ENCODE data around the gene SMPDL3B.

SMPDL3B gene

DNA sequence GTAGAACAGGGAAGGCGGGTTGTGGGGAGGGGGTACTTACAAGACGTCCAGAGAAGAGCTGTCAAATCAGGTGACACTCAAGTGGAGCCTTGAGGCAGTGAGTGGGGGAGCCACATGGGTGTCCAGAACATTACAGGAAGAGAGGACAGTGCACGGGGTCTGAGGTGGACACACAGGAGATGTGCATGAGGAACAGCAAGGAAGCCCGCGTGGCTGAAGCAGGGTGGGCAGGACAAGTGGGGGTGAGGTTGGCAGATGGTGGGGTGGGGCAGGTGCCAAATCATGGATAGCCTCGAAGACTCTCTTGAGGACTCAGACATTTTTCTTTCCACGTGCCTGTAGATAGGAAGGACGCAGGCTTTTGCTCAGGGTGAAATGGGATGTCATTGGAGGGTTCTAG lies 921 bp downstream of the SMPDL3B start:
- Histone ChIP-seq H2AFZ (ENCODE audit: low read depth) (no peak overlapping the region), H3K27ac (no peak overlapping the region), H3K27me3 (ENCODE audit: insufficient read depth, low read depth) (no peaks in the 10 kb centered on the region), H4K20me1 (ENCODE audit: insufficient read depth) (no peaks in the 10 kb centered on the region), H3K79me2 (ENCODE audit: insufficient read depth, low read depth) (no peaks in the 10 kb centered on the region), H3K4me1 (ENCODE audit: low read depth, poor library complexity, severe bottlenecking) (peaks cover 21% of the 10 kb centered on the region), H3K4me2 (no peak overlapping the region), H3K4me3 (IDR thresholded peaks at IDR 0.05; ENCODE audit: insufficient read depth, low read depth, low read length) (no peak overlapping the region), H3K36me3 (ENCODE audit: insufficient read depth) (no peaks in the 10 kb centered on the region), H3K9ac (no peak overlapping the region)
- TF ChIP-seq, protein P1, sequence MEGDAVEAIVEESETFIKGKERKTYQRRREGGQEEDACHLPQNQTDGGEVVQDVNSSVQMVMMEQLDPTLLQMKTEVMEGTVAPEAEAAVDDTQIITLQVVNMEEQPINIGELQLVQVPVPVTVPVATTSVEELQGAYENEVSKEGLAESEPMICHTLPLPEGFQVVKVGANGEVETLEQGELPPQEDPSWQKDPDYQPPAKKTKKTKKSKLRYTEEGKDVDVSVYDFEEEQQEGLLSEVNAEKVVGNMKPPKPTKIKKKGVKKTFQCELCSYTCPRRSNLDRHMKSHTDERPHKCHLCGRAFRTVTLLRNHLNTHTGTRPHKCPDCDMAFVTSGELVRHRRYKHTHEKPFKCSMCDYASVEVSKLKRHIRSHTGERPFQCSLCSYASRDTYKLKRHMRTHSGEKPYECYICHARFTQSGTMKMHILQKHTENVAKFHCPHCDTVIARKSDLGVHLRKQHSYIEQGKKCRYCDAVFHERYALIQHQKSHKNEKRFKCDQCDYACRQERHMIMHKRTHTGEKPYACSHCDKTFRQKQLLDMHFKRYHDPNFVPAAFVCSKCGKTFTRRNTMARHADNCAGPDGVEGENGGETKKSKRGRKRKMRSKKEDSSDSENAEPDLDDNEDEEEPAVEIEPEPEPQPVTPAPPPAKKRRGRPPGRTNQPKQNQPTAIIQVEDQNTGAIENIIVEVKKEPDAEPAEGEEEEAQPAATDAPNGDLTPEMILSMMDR (conservative IDR thresholded peaks at IDR 0.05; ENCODE audit: low read depth, low read length): no peak

DNA sequence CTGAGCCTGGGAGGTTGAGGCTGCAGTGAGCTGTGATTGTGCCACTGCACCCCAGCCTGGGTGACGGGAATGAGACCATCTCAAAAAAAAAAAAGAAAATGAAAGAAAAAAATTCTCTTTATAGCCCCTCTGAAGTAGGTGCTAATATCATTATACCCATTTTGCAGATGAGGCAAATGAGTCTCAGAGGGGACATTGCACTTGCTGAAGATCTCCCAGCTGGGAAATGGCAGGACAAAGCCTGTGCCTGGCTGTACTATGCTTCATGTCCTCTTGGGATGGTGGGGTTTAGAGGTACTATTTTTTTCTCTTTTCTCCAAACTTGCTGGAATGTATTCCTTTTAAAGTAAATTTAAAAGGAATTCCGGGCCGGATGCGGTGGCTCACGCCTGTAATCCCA lies 1.6 kb downstream of the SMPDL3B start:
- no peaks in the 10 kb centered on the region for H3K79me2 ChIP-seq (ENCODE audit: insufficient read depth, low read depth)
- H3K4me3 ChIP-seq (IDR thresholded peaks at IDR 0.05; ENCODE audit: insufficient read depth, low read depth, low read length): no peak overlapping the region
- TF ChIP-seq, protein P1 (conservative IDR thresholded peaks at IDR 0.05; ENCODE audit: low read depth, low read length): no peak
- no peaks in the 10 kb centered on the region for H3K36me3 ChIP-seq (ENCODE audit: insufficient read depth)
- H3K4me1 ChIP-seq (ENCODE audit: low read depth, poor library complexity, severe bottlenecking): peaks cover 21% of the 10 kb centered on the region
- no peaks in the 10 kb centered on the region for H4K20me1 ChIP-seq (ENCODE audit: insufficient read depth)
- H3K27ac ChIP-seq: no peak overlapping the region
- no peak overlapping the region for H3K9ac ChIP-seq
- no peaks in the 10 kb centered on the region for H3K27me3 ChIP-seq (ENCODE audit: insufficient read depth, low read depth)
- no peak overlapping the region for H3K4me2 ChIP-seq
- H2AFZ ChIP-seq (ENCODE audit: low read depth): no peak overlapping the region

DNA sequence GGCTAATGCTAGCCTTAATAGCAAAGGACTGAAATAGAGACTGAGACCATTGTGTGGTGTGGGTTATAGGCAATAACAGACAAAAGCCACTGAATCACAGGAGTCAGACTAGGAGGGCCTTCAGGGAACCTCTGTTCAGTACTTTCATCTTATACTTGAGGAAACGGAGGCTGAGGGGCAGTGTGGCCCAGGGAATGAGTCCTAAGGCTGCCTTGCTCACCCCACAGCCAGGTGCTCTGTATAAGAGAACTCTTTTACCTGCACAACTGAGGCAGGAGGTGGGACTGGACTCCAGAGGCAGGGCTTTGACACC lies 2.7 kb downstream of the SMPDL3B start:
- Histone ChIP-seq H3K4me2 (peak overlapping the region; percentile 88; the same call in 1 of the 2 replicates), H2AFZ (ENCODE audit: low read depth) (no peak overlapping the region), H3K36me3 (ENCODE audit: insufficient read depth) (no peaks in the 10 kb centered on the region), H3K9ac (no peak overlapping the region), H3K4me3 (IDR thresholded peaks at IDR 0.05; ENCODE audit: insufficient read depth, low read depth, low read length) (no peak overlapping the region), H3K27me3 (ENCODE audit: insufficient read depth, low read depth) (no peaks in the 10 kb centered on the region), H3K79me2 (ENCODE audit: insufficient read depth, low read depth) (no peaks in the 10 kb centered on the region), H3K27ac (no peak overlapping the region), H3K4me1 (ENCODE audit: low read depth, poor library complexity, severe bottlenecking) (peaks cover 21% of the 10 kb centered on the region), H4K20me1 (ENCODE audit: insufficient read depth) (no peaks in the 10 kb centered on the region)
- TF ChIP-seq, protein P1 (conservative IDR thresholded peaks at IDR 0.05; ENCODE audit: low read depth, low read length): no peak

DNA sequence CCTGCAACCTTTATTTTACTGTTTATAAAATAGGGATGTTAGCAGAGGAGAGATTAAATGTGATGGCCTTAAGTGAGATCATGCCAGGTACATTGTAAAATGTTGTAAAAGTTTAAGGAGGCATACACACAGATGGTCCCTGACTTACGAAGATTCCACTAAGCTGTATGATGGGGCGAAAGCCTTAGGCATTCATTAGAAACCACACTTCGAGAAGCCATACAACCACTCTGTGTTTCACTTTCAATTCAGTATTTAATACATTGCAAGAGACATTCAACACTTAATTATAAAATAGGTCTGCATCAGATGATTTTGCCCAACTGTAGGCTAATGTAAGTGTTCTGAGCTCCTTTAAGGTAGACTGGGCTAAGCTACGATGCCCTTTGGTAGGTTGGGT lies 3.7 kb downstream of the SMPDL3B start:
- Histone ChIP-seq H3K27ac (0 out of 2 replicates have a peak overlapping the region, but pooled peaks have one; percentile 30), H3K36me3 (ENCODE audit: insufficient read depth) (no peaks in the 10 kb centered on the region), H3K9ac (no peak overlapping the region), H3K79me2 (ENCODE audit: insufficient read depth, low read depth) (no peaks in the 10 kb centered on the region), H3K4me1 (ENCODE audit: low read depth, poor library complexity, severe bottlenecking) (peaks cover 21% of the 10 kb centered on the region), H2AFZ (ENCODE audit: low read depth) (peak overlapping the region; percentile 36), H4K20me1 (ENCODE audit: insufficient read depth) (no peaks in the 10 kb centered on the region), H3K4me3 (IDR thresholded peaks at IDR 0.05; ENCODE audit: insufficient read depth, low read depth, low read length) (no peak overlapping the region), H3K27me3 (ENCODE audit: insufficient read depth, low read depth) (no peaks in the 10 kb centered on the region), H3K4me2 (peak overlapping the region; percentile 88)
- TF ChIP-seq, protein P1 (conservative IDR thresholded peaks at IDR 0.05; ENCODE audit: low read depth, low read length): no peak

Measured in KMS-11 (cell line).